HUES64 (cell line): ENCODE data around the gene CARM1.
"Not testable (repeated sequence)": the region's sequence is repeated elsewhere in the genome, so short reads cannot be mapped to it uniquely, and the experiment has no call there.

Experiments
- H3K27ac ChIP-seq: 2 replicates; pipeline ENCODE4 v1.7.0; 2013; ENCODE audit warnings: low read depth, low read length, inconsistent platforms
- H3K27me3 ChIP-seq: 2 replicates; pipeline ENCODE4 v1.6.1; 2013; ENCODE audit warnings: mild to moderate bottlenecking, low read length; ENCODE audit not compliant: insufficient read depth
- H3K36me3 ChIP-seq: 2 replicates; pipeline ENCODE4 v1.6.1; 2013; ENCODE audit warnings: mild to moderate bottlenecking, low read length; ENCODE audit not compliant: insufficient read depth
- H3K4me1 ChIP-seq: 2 replicates; pipeline ENCODE4 v1.6.1; 2013; ENCODE audit warnings: mild to moderate bottlenecking, low read length, moderate library complexity; ENCODE audit not compliant: insufficient read depth
- H3K4me3 ChIP-seq: 2 replicates; pipeline ENCODE4 v1.5.1; 2013; ENCODE audit warnings: mild to moderate bottlenecking, low read length, moderate library complexity
- H3K9ac ChIP-seq: 2 replicates; pipeline ENCODE4 v1.6.1; 2013; ENCODE audit warnings: mild to moderate bottlenecking, low read depth, low read length
- H3K9me3 ChIP-seq: 2 replicates; pipeline ENCODE4 v1.6.1; 2013; ENCODE audit warnings: low read depth, low read length; ENCODE audit not compliant: insufficient read depth
- WGBS: fragments of 150-250, 120-280 bp; methylation state at CpG from one replicate; pipeline ENCODE4 v1.1.7; 2013; ENCODE audit warnings: missing lambda C conversion rate; 5-methylcytosine and 5-hydroxymethylcytosine counted together

The CARM1 gene

DNA sequence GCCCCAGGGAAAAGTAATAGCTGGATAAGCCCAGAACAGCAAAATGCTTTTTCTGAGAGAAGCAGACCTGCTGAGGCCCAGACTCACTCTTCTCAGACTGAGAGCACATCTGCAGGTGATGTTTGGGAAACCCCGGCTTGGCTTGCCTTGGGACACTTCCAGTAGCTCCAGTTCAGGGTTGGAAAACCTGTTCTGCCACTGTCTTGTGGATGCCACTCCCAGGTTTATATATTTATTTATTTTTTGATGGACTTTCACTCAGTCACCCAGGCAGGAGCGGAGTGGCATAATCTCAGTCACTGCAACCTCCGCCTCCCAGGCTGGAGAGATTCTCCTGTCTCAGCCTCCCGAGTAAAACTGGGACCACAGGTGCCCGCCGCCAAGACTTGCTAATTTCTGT is 81.5 kb downstream of the CARM1 start:
- Histone ChIP-seq H3K4me1 (no peaks in the 10 kb centered on the region), H3K27me3 (no peaks in the 10 kb centered on the region), H3K36me3 (no peaks in the 10 kb centered on the region), H3K4me3 (no peak overlapping the region), H3K27ac (no peak overlapping the region), H3K9me3 (no peaks in the 10 kb centered on the region), H3K9ac (no peak overlapping the region)
- 97% methylated on average over 6 of the region's 6 CpGs for WGBS

DNA sequence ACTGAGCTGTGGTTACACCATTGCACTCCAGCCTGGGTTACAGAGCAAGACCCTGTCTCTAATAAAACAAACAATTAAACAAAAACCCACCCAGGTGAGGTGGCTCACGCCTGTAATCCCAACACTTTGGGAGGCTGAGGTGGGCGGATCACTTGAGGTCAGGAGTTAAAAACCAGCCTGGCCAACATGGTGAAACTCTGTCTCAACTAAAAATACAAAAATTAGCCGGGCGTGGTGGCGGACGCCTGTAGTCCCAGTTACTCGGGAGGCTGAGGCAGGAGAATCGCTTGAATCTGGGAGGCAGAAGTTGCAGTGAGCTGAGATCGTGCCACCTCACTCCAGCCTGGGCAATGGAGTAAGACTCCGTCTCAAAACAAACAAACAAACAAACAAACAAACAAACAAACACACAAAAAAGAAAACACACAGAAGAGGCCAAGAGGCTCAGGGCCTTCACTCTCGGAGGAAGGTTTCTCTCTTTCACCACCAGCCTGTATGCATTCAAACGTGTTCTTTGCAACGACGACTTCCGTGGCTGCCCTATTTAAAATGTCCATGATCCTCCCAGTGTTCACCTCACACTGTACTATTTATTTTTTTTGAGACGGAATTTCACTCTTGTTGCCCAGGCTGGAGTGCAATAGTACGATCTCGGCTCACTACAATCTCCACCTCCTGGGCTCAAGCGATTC is 88.1 kb downstream of the CARM1 start:
- H3K9ac ChIP-seq, H3K36me3 ChIP-seq, H3K27ac ChIP-seq, H3K4me3 ChIP-seq, H3K4me1 ChIP-seq, H3K9me3 ChIP-seq, H3K27me3 ChIP-seq: not testable (repeated sequence)
- WGBS, result 95% methylated on average over 19 of the region's 19 CpGs

DNA sequence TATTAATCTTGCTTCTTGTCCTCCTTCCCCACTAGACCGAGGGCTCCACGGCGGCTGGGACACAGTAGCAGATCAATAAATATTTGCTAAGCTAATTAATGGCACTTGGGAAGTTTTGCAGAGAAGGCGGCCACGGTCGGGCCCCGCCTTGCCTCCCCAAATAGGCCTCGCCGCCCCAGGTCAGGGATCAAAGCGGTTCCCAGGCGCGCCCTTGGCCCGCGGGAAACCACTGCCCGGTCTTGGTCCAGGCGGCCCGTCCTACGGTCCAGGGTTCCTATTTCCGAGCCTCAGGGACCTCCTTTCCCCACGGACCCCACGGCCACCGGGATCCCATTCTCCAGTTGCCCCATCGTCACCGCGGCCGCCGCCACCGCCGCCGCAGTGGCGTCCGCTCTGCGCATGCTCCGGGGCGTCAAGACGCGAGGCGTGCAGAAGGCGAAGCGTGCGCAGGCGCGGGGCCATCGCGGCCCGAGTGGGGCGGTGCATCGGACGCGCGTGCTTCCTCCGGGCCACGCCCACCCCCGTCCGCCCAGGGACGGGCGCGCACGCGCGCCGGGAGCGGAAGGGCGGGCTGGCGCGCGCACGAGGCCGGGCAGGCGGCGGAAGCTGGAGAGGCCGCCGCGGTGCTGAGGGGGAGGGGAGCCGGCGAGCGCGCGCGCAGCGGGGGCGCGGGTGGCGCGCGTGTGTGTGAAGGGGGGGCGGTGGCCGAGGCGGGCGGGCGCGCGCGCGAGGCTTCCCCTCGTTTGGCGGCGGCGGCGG is 89.1 kb downstream of the CARM1 start, which contains the start of gene SMARCA4:
Gene SMARCA4, plus strand, starts transcription at position 717 of the 759 bp plus-strand sequence. CDS start 23,122 bp downstream, outside the sequence.
- Histone ChIP-seq H3K4me3 (peak within 1 kb of the TSS; percentile 100), H3K4me1 (0 out of 2 replicates have a peak, but pooled peaks cover 4% of the 10 kb centered on the region), H3K9me3 (no peaks in the 10 kb centered on the region), H3K36me3 (no peaks in the 10 kb centered on the region; the same call in 1 of the 2 replicates), H3K27ac (peak within 1 kb of the TSS; percentile 94), H3K27me3 (no peaks in the 10 kb centered on the region), H3K9ac (peak within 1 kb of the TSS; percentile 99)
- 2% methylated on average over 100 of the region's 100 CpGs for WGBS

DNA sequence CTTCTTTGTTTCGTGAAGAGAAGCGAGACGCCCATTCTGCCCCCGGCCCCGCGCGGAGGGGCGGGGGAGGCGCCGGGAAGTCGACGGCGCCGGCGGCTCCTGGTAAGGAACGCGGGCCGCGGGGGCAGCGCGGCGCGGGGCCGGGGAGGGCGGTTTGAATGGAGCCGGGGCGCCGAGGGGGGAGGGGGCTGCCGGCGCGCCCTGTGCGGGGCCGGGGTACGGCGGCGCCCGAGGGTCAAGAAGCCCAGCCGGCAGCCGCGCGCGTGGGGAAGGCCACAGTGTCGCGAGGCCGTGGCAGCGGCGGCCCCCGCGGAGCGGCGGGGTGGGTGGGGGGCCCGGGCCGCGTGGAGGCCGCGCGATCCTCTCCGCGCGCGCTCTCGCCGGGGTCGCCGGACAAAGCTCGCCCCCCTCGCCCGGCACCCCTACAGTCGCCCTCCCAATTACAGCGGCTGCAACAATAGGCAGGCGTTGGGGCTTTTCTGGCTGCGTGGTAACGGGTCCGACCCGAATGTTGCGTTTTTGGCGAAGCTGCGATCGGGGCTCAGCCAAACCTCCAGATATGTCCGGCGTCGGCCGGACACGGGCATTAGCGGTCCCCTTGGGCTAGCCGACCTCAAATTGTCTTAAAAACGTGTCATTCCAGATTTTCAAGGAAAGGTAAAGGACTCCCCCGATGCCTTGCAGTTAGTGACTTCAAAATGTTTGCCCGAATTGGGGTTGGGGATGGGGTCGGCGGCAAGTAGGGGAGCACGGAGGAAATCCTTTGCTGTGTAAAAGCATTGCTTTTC is 89.9 kb downstream of the CARM1 start:
- Histone ChIP-seq H3K27me3 (no peaks in the 10 kb centered on the region), H3K4me3 (peak overlapping the region; percentile 100), H3K36me3 (no peaks in the 10 kb centered on the region; the same call in 1 of the 2 replicates), H3K9me3 (no peaks in the 10 kb centered on the region), H3K9ac (peak overlapping the region; percentile 99), H3K4me1 (0 out of 2 replicates have a peak, but pooled peaks cover 4% of the 10 kb centered on the region), H3K27ac (peak overlapping the region; percentile 94)
- WGBS, result under 1% methylated on average over 92 of the region's 92 CpGs

DNA sequence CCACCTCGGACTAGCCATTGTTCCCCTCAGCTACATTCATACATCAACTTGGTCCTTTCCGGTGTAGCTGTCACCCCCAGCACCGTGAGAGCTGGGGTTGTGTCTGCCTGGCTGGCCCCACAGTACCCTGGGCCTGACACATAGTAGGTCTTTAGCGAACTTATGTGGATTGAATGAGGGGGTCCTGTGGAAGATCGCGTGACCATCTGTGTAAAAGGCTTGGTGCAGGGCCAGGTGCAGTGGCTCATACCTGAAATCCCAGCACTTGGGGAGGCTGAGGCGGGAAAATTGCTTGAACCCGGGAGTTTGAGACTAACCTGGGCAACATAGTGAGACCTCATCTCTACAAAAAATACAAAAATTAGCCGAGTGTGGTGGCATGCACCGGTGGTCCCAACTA is 91.5 kb downstream of the CARM1 start:
- Histone ChIP-seq H3K4me3 (peak overlapping the region; percentile 100; the same call in 1 of the 2 replicates), H3K27ac (no peak overlapping the region), H3K36me3 (no peaks in the 10 kb centered on the region; the same call in 1 of the 2 replicates), H3K4me1 (0 out of 2 replicates have a peak, but pooled peaks cover 4% of the 10 kb centered on the region), H3K9me3 (no peaks in the 10 kb centered on the region), H3K9ac (no peak overlapping the region), H3K27me3 (no peaks in the 10 kb centered on the region)
- WGBS, result 92% methylated on average over 10 of the region's 10 CpGs

DNA sequence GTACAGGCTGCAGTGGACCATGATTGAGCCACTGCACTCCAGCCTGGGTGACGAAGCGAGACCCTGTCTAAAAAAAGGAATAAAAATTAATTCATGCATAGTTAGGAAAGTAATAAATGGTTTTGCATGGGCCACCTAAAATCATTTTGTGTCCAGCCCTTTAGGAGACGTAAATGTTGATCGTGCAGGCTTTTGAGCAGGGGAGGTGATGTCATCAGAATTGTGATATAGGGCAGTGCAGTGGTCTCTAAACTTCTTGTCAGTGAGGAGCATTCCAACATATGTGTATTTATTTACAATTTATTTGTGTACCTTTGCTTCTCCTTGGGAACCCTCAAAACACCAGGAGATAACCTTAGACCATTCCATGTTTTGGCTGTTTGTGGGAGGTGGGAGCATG is 92.5 kb downstream of the CARM1 start:
- WGBS, result 97% methylated on average over 4 of the region's 4 CpGs
- Histone ChIP-seq H3K27ac (no peak overlapping the region), H3K9ac (no peak overlapping the region), H3K4me3 (no peak overlapping the region), H3K27me3 (no peaks in the 10 kb centered on the region), H3K36me3 (no peaks in the 10 kb centered on the region; the same call in 1 of the 2 replicates), H3K4me1 (0 out of 2 replicates have a peak, but pooled peaks cover 4% of the 10 kb centered on the region), H3K9me3 (no peaks in the 10 kb centered on the region)

DNA sequence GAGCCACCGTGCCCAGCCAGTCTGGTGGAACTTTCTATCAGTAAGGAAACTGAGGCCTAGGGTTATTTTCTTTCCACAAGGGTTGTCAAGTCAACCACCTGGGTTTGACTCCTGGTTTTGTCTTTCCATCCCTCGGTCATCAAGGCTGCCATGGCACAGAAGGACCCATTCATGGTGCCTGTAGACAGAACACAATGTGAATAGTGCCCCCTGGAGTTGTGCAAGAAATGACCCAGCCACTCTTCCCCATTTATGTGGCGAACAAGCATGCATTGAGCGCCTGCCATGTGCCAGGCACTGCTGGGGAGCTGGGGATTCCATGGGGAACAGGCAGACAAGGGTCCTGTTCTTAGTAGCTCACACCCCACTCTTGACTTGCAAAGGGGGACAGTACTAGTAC is 93.5 kb downstream of the CARM1 start:
- Histone ChIP-seq H3K9ac (no peak overlapping the region), H3K27ac (no peak overlapping the region)
- 95% methylated on average over 4 of the region's 4 CpGs for WGBS

DNA sequence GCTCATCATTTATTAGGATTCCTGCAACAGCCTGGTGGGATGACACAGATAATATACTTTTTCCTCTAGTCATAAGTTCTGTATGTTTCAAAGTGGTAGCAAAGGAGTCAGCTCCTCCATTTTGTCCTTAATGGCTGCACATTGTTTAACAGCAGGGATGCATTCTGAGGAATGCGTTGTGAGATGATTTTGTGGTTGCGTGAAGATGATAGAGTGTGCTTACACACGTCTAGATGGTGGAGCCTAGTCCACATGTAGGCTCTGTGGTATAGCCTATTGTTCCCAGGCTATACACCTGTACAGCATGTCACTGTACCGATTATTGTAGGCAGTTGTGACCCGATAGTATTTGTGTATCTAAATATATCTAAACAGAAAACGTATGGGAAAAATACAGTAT is 94.0 kb downstream of the CARM1 start:
- no peak overlapping the region for H3K4me3 ChIP-seq
- H3K27me3 ChIP-seq, result no peaks in the 10 kb centered on the region
- no peaks in the 10 kb centered on the region; the same call in 1 of the 2 replicates for H3K36me3 ChIP-seq
- WGBS, result 93% methylated on average over 4 of the region's 6 CpGs
- H3K4me1 ChIP-seq, result 0 out of 2 replicates have a peak, but pooled peaks cover 4% of the 10 kb centered on the region
- H3K9ac ChIP-seq, result no peak overlapping the region
- H3K9me3 ChIP-seq, result no peaks in the 10 kb centered on the region
- H3K27ac ChIP-seq, result no peak overlapping the region

More for the DNA sequence above, 93.5 kb downstream of the CARM1 start:
- no peaks in the 10 kb centered on the region for H3K9me3 ChIP-seq
- H3K4me3 ChIP-seq, result no peak overlapping the region
- H3K4me1 ChIP-seq, result 0 out of 2 replicates have a peak, but pooled peaks cover 4% of the 10 kb centered on the region
- no peaks in the 10 kb centered on the region for H3K27me3 ChIP-seq
- H3K36me3 ChIP-seq, result no peaks in the 10 kb centered on the region; the same call in 1 of the 2 replicates

DNA sequence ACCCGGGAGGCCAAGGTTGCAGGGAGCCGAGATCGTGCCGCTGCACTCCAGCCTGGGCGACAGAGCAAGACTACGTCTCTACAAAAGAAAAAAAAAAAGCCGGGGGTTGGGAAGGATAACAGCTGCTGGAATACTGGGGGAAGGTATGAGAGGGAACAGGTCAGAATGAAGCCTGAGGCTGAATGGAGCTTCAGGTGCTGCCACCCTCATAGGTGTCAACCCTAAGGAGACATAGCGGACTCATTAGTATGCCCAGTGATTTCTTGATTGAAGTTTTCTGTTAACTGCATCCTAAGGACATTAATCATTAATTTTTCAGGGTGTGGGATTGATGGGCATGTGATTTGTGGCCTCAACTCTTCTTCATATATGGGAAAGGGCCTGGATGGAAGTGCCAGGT is 95.5 kb downstream of the CARM1 start:
- no peaks in the 10 kb centered on the region; the same call in 1 of the 2 replicates for H3K36me3 ChIP-seq
- 0 out of 2 replicates have a peak, but pooled peaks cover 4% of the 10 kb centered on the region for H3K4me1 ChIP-seq
- no peaks in the 10 kb centered on the region for H3K27me3 ChIP-seq
- 94% methylated on average over 8 of the region's 8 CpGs for WGBS
- no peaks in the 10 kb centered on the region for H3K9me3 ChIP-seq
- no peak overlapping the region for H3K27ac ChIP-seq
- no peak overlapping the region for H3K4me3 ChIP-seq
- H3K9ac ChIP-seq, result no peak overlapping the region

DNA sequence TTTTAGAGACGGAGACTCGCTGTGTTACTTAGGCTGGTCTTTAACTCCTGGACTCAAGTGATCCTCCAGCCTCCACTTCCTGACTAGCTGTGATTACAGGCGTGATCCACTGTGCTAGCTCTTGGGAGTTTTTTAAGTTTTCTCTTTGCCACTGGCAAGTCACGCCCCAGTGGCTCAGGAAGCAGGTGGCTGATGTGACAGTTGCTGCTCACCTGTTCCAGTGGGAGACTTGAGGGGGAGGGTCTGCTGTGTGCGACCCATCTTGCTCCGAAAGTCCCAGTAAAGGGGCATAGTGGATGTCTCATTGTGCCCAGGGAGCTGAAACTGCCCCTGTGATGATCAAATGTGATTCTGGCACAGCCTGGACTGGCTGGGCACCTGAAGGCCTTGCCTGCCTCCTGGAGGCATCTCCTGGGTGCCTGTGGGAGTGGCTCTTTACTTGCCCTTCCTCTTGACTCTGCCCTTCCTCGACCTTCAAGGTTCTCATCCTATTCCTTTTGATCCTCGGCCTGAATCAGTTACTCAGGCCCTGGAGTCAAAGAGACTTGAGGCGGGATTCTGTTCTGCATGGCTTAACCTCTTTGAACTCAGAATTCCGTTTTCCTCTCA is 97.3 kb downstream of the CARM1 start:
- Histone ChIP-seq H3K4me1 (0 out of 2 replicates have a peak, but pooled peaks cover 4% of the 10 kb centered on the region), H3K27me3 (no peaks in the 10 kb centered on the region), H3K36me3 (peaks cover 3% of the 10 kb centered on the region; the same call in 1 of the 2 replicates), H3K9me3 (no peaks in the 10 kb centered on the region), H3K4me3 (no peak overlapping the region), H3K27ac (no peak overlapping the region), H3K9ac (no peak overlapping the region; the same call in 1 of the 2 replicates)
- WGBS, result 86% methylated on average over 10 of the region's 10 CpGs
